ENCODE data around the gene IL1R1. TPM values are rescaled to one million over a fixed set of nuclear protein-coding genes. Genes with fewer than 3 reads are reported as not detected.
A peak's percentile ranks its signal among the peaks of the same experiment; 100 is the strongest.

IL1R1 gene, protein sequence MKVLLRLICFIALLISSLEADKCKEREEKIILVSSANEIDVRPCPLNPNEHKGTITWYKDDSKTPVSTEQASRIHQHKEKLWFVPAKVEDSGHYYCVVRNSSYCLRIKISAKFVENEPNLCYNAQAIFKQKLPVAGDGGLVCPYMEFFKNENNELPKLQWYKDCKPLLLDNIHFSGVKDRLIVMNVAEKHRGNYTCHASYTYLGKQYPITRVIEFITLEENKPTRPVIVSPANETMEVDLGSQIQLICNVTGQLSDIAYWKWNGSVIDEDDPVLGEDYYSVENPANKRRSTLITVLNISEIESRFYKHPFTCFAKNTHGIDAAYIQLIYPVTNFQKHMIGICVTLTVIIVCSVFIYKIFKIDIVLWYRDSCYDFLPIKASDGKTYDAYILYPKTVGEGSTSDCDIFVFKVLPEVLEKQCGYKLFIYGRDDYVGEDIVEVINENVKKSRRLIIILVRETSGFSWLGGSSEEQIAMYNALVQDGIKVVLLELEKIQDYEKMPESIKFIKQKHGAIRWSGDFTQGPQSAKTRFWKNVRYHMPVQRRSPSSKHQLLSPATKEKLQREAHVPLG
- total RNA-seq (2022) (23.5 and 25.0 TPM in 2 replicates), Bru-seq, nascent RNA (percentile 65 among the genes with signal in this experiment), BruChase-seq, experiment 1, labeled RNA remaining after a 2-hour chase (percentile 66 among the genes with signal in this experiment), BruChase-seq, experiment 2, labeled RNA remaining after a 6-hour chase (percentile 67 among the genes with signal in this experiment)
- long read RNA-seq, full-length matches to known transcripts = 19 of 38 reads
- long read RNA-seq, partial matches to known transcripts = 8 of 38 reads
- long read RNA-seq, other reads (novel, unspliced or antisense) = 11 of 38 reads

DNA sequence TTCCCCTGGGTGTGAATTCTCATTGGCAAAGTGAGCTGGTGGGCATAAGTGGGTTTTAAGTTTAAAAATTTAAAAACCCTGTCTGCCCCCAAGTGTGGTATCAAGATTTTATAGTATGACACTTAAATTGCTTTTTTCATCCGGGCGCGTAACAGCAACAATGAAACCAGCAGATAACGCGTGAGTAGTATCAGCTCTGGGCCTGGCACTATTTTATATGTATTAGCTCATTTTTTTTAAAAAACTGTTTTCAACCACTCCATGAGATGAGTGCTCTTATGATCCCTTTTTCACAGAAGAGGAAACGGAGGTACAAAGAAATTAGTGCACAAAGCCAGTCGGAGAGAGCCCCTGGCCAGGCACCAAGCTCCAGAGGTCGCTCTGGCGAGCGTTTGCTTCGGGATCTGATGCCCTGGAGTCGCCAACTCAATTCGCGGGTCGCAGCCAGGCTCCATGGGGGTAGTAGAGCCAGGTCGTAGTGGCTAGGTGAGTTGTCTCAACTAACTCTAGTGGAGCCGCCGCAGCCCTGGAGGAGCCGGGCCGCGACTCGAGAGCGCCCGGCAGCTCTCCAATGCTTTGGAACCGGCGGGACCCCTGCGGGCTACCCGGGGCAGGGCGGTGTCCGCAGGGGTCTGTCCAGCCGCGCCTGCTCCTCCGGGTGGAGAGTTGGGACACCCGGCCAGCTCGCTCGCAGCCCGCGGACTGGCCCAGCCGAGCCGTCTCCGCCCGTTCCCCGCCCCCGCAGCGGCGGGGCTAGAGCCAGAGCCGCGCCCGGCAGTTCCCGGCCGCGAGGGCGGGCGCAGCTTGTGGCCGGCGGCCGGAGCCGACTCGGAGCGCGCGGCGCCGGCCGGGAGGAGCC, at the start of gene IL1R1:
IL1R1 (plus strand) TSS at position 777 of the 859 bp plus-strand sequence. CDS start 14,979 bp downstream, outside the sequence.
- peaks cover 25% of the 10 kb centered on the region for H3K36me3 Mint-ChIP-seq (ENCODE audit: insufficient read depth, unreplicated experiment)
- peak within 1 kb of the TSS; percentile 48 for H3K4me3 ChIP-seq (ENCODE audit: low read depth, low read length)
- H3K27ac Mint-ChIP-seq (ENCODE audit: unreplicated experiment) = peak within 1 kb of the TSS; percentile 95
- peaks cover 5% of the 10 kb centered on the region for H3K36me3 ChIP-seq (ENCODE audit: control insufficient read depth, insufficient read depth, low read length)
- no peaks in the 10 kb centered on the region for H3K27me3 Mint-ChIP-seq (ENCODE audit: insufficient read depth, unreplicated experiment)
- CTCF ChIA-PET = interaction anchor here (0.6 to 2.5 kb wide), 6 partner anchors 14 to 136 kb away, joined by 3 to 15 read pairs (median 3); no protein-coding TSS in a partner anchor
- TF ChIP-seq, protein P1, sequence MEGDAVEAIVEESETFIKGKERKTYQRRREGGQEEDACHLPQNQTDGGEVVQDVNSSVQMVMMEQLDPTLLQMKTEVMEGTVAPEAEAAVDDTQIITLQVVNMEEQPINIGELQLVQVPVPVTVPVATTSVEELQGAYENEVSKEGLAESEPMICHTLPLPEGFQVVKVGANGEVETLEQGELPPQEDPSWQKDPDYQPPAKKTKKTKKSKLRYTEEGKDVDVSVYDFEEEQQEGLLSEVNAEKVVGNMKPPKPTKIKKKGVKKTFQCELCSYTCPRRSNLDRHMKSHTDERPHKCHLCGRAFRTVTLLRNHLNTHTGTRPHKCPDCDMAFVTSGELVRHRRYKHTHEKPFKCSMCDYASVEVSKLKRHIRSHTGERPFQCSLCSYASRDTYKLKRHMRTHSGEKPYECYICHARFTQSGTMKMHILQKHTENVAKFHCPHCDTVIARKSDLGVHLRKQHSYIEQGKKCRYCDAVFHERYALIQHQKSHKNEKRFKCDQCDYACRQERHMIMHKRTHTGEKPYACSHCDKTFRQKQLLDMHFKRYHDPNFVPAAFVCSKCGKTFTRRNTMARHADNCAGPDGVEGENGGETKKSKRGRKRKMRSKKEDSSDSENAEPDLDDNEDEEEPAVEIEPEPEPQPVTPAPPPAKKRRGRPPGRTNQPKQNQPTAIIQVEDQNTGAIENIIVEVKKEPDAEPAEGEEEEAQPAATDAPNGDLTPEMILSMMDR (IDR thresholded peaks at IDR 0.05; ENCODE audit: insufficient read depth in 1 of 2, low read depth in 1 of 2, low read length in 1 of 2, severe bottlenecking in 1 of 2, unreplicated experiment in 1 of 2) = peak in 1 of 2 experiments; percentile 24
- POLR2A ChIA-PET = interaction anchor here (0.6 to 1.8 kb wide), 3 partner anchors 14 to 42 kb away, joined by 3 to 7 read pairs (median 5); no protein-coding TSS in a partner anchor
- H3K4me3 Mint-ChIP-seq (ENCODE audit: unreplicated experiment) = peak within 1 kb of the TSS; percentile 90
- DNase-seq = peak; percentile 72 to 89
- intact Hi-C loops (cut with micrococcal nuclease; ENCODE audit: unreplicated experiment) = loop anchor here (1.0 to 5.0 kb wide), 3 partner anchors 14 to 80 kb away; no protein-coding TSS in a partner anchor
- TSS peak; percentile 92 for BruUV-seq (replicated peaks)
- peaks cover 22% of the 10 kb centered on the region for H3K9me3 ChIP-seq
- H3K4me1 ChIP-seq = no peaks in the 10 kb centered on the region
- no peaks in the 10 kb centered on the region for H3K27me3 ChIP-seq (replicated peaks; ENCODE audit: control insufficient read depth, insufficient read depth, low read length)
- H3K4me1 Mint-ChIP-seq (ENCODE audit: low read depth, unreplicated experiment) = peaks cover 6% of the 10 kb centered on the region
- peaks cover 24% of the 10 kb centered on the region for H3K9me3 Mint-ChIP-seq (ENCODE audit: unreplicated experiment)

DNA sequence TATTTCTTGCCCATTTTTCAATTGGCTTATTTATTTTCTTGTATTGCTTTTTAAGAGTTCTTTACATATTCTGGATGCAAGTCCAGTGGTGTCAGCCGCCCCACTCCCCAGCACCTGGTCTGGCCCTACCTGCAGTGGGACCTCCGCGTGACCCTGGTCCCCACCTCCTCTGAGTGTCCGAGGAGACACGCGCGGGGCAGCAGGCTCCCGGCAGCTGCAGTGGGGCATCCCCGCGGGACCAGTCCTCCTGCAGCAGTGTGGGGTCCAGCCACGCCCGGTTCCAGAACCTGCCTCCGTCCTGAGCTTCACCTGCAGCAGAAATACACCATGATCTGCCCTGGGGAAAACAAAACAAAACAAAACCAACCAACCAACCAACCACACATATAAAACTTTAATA, 48.9 kb upstream of the IL1R1 start:
- Histone ChIP-seq H3K9me3 (no peaks in the 10 kb centered on the region; the same call in 1 of the 2 replicates), H3K4me1 (peaks cover 8% of the 10 kb centered on the region; the same call in 1 of the 2 replicates), H3K4me3 (ENCODE audit: low read depth, low read length) (no peak overlapping the region), H3K36me3 (ENCODE audit: control insufficient read depth, insufficient read depth, low read length) (no peaks in the 10 kb centered on the region), H3K27me3 (replicated peaks; ENCODE audit: control insufficient read depth, insufficient read depth, low read length) (no peaks in the 10 kb centered on the region)
- TF ChIP-seq, protein P1 (IDR thresholded peaks at IDR 0.05; ENCODE audit: insufficient read depth in 1 of 2, low read depth in 1 of 2, low read length in 1 of 2, severe bottlenecking in 1 of 2, unreplicated experiment in 1 of 2) = no peak
- peaks cover 9% of the 10 kb centered on the region for H3K4me1 Mint-ChIP-seq (ENCODE audit: low read depth, unreplicated experiment)
- no TSS peak for BruUV-seq (replicated peaks)
- peaks cover 11% of the 10 kb centered on the region for H3K9me3 Mint-ChIP-seq (ENCODE audit: unreplicated experiment)
- POLR2A ChIA-PET = no interaction called here
- H3K36me3 Mint-ChIP-seq (ENCODE audit: insufficient read depth, unreplicated experiment) = no peaks in the 10 kb centered on the region
- CTCF ChIA-PET = no interaction called here
- intact Hi-C loops (cut with micrococcal nuclease; ENCODE audit: unreplicated experiment) = no loop called here
- DNase-seq = no peak
- no peak overlapping the region for H3K27ac Mint-ChIP-seq (ENCODE audit: unreplicated experiment)
- no peak overlapping the region for H3K4me3 Mint-ChIP-seq (ENCODE audit: unreplicated experiment)
- no peaks in the 10 kb centered on the region for H3K27me3 Mint-ChIP-seq (ENCODE audit: insufficient read depth, unreplicated experiment)
